Measurements from ENCODE around the gene RTN4RL2.

The RTN4RL2 gene

DNA sequence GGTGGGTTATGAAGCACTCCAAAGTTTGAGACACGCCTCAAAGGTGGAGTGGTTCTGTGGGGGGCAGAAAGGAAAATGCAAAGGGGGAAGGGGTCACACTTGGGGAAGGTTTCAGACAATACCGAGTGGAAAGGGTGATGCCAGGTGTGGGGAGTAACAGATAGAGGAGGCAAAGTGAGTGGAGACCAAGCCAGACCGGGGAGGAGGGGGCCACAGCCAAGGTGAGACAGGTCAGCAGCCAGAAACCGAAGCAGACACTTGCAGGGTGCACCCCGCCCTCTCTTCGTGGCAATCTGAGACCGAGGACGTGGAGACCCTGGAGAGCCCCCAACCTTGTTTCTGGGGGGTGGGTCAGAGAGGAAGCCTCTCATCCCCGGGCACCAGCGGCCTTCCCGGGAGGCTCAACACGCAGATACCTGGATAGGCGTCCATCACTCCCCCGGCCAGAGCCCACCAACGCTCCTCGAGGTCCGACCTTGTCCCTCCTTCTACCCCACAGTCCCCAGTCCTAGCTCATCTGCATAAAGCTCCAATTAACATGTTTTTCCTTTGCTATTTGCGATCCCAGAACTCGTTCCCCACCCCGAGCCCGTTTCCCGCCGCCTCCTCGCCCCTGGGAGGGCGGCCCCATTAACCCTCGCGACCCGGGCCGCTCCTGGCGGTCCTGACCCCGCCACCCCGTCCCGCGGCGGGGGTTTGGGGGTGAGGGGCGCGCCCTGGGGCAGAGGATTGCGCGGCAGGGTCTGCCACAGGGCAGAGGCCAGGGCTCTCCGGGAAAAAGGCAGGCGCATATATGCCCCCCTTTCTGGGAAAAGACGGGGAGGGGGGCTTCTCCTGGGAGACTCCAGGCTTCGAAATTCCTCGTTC is 21.8 kb downstream of the RTN4RL2 start:
- peak in 2 of 3 experiments; percentile 33 to 46 for DNase-seq

DNA sequence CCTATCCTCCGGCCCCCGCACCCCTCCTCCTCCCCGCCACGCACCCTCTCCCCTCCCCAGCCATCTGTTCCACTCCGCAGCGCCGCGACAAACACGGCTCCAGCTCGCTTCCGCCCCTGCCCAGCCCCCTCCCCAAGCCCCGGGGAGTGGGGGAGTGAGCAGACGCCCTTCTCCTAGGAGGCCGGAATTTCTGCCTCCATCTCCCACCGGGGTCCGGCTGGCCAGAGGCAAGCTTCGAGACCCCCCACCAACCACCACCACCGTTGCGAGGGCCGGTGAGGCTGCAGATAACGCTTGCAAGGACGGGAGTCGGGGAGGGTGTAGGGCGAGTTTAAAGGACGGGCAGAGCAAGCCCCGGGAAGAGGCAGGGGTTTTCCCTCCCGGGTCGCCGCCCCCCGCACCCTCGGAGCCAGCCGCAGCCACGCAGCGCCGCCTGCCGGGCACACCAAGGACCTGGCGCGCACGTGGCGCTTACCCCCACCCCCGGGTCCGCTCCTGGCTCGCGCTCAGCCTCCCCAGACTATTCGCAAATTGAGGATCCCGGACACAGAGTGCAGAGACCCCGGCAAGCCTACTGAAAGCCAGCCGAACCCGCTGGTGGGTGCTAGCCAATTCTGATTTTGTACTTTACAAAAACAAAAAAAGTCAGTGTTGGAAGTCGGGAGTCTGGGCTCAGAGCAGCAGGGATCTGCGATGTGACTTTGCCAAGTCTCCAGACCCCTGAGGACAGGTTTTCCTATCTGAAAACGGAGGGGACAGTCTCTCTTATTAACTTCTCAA is 22.6 kb downstream of the RTN4RL2 start:
- DNase-seq: peak in 2 of 3 experiments; percentile 76 to 77

GRCh38 chr11:57483562-57483918 is 23.2 kb downstream of the RTN4RL2 start:
- no peak for DNase-seq

DNA sequence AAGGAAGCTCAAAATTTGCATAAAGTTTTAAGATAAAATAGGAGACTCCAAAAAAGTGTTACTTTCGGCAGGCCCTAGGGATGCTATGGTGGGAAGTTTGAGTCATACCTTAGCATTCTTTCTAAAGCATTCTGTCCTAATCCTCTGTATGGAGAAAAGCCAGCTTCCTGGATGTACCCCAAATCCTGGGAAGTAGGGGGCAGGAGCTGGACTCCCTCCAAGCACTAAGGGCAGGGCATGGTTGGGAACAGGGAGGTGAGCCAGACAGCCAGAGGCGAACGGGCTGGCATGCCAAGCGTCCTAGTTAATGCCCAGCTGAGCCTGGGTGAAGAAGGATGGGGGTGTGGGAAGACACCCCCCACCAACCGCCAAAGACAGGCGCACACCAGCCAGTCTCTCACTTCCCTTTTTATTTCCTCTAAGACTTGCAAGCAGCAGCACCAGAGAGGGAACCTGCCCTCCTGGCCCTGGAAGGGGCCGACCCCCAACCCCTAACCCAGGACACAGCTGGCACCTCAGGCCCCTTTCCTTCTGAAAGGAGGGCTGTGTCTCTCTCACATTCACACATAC is 23.9 kb downstream of the RTN4RL2 start:
- no peak for DNase-seq

GRCh38 chr11:57485217-57485990 is 25.1 kb downstream of the RTN4RL2 start:
- DNase-seq: no peak

DNA sequence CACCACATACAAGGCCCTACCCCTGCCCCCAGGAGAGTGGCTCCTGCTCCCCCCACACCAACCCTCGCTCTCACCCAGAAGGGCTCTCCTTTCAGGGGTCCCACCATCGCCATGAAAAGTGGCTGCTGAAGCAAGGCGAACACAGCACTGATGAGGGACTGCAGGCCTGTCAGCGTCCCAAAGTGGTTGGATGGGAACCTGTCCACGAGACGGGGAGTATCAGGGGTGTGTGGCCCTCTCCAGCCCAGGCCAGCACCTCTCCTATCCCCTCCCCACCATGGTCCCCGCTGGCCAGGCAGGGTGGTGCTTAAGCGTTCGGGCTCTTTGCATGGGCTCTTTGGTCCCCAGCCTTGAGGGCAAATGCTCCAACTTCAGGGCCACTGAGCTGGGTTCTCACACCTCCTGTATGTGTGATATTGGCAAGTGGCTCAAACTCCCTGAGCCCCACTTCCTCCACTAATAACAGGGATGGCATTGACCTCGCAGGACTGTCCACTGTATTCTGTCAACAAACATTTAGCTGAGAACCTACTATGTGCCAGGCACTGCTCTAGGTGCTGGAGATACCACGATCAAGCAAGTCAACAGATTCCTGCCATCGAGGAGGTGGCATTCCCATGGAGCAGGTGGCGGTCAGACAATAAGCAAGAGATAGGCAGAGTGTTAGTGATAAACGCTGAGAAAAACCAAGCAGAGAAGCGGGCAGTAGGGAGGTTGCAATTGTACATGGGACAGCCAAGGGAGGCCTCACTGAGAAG is 26.9 kb downstream of the RTN4RL2 start:
- DNase-seq: no peak

DNA sequence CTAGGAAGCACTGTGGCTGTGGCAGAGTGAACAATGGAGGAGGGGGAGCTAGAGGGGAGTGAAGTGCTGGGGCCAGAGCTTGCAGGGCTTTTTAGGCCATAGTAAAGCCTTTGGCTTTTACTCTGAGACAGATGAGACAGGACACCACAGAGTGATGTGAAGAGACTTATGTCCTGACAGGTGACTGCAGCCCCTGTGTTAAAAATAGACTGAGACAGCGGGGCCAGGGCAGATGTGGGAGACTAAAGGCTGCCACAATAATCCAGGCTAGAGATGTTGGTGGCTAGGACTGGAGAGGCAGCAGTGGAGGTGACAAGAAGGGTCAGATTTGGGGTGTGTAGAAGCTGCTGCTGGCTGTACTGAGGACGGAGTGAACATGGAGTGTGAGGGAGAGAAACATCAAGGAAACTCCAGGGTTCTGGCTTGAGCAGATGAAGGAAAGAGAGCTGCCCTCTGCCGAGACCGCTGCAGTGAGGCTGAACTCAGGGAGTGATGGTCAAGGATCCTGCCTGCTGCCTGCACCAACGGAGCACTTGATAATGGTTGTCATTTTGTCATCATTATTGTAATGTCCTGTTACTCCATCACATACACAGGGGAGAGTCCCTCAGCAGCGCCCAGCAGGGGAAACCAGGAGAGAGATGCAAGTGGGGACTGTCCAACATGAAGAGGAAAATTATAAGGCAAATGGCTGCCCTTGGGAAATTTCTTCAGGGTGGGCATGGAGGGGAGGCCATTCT is 27.8 kb downstream of the RTN4RL2 start:
- no peak for DNase-seq

GRCh38 chr11:57490456-57491248 is 30.3 kb downstream of the RTN4RL2 start:
- no peak for DNase-seq

DNA sequence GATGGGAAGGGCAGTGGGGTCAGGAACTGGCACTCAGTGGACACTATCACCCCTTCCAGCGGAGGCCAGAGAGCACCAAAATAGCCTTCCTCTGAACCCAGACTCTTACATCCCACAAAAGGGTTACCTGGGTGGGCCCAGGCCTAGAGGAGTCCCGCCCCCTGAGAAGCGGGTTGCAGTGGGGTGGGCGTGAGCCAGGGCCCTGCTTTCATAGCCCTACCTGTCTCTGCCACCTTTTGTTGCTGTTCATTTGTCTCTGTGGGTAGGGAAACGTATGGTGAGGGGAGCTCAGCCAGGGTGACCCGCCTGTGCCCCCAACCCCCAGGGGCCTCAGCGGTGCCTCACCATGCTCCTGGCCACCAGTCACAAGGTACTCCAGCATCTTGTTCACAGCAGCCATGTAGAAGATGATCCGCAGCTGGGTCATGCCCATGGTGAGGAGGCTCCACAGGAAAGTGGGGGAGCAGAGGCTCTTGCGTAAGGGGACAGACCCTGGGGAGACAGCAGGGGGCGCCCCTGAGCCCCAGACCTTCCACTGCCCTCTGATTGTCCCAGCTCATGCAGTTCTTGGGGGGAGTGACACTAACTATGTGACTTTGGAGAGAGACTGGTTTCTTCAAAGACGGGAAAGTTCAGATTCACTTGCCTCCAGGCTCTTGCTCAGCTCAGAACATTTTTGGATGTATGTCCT is 31.2 kb downstream of the RTN4RL2 start:
- DNase-seq: peak in 2 of 3 experiments; percentile 9 to 32

GRCh38 chr11:57493507-57494503 is 33.5 kb downstream of the RTN4RL2 start:
- DNase-seq: peak; percentile 36 to 69 (median 59)

DNA sequence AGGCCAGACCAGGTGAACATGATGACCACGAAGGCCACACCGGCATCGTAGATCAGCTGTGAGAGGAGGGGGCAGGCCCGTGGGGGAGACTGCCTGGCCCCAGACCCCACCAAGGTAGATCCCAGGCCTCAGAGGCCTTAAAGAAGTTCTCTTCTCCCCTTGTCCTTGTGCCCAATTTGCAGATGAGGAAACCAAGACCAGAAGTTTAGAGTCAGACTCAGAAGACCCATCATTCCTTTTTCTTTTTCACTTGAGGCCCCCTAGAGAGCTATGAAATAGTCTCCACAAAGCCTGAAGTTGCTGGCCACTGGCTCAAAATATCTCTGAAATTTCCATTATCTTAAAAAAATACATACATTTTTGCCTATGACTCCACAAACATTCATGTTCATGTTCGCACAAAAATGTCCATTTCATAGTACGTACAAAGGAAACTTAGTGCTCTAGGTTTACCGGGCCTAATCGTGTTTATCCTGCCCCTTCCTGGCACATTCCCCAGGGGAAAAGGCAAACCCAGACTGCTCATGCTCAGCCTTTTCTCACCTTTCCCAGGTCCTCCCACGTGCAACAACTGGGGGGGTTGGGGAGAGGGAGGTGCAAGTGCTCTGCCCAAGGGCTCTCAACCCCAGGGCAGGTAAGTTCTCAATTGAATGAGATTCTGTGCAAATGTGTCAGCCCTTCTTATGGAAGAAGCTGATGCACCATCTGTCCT is 35.9 kb downstream of the RTN4RL2 start:
- no peak for DNase-seq

DNA sequence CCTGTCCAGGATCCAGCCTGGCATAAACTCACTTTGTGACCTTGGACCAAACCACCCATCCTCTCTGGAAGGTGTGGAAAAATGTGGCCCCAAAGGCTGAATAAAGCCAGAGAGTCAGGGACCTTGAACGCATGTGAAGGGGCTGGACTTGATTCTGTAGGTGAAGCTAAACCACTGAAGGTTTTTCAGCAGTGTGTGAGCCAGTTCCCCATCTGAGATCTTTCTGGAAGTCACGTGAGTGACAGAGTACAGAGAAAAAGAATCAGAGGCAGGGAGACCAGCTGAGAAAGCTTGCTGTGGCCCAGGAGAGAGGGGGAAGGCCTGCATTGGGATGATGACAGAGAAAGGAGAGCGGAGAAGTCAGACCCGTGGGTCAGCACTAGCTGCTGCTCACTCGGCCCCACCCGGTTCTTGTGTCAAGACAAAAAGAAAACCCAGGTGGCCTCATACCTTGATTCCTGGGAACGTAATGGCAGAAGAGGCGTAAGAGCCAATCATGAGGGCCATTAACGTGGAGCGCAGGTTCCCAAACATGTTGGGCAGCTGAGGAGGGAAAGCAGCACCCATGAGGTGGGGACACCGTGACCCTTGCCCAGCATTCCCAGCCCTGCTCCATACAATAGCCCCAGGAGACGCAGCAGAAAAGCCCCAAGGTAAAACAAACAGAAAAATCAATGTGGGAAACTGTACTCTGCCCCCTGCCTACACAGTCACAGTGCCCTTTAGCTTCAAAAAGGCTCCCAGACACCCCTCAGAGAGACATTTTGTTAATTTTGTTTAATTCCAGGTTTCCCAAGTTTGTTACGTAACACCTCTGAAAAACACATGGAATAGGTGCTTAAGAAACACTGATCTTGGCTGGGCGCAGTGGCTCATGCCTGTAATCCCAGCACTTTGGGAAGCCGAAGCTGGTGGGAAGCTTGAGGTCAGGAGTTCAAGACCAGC is 37.2 kb downstream of the RTN4RL2 start:
- no peak for DNase-seq

DNA sequence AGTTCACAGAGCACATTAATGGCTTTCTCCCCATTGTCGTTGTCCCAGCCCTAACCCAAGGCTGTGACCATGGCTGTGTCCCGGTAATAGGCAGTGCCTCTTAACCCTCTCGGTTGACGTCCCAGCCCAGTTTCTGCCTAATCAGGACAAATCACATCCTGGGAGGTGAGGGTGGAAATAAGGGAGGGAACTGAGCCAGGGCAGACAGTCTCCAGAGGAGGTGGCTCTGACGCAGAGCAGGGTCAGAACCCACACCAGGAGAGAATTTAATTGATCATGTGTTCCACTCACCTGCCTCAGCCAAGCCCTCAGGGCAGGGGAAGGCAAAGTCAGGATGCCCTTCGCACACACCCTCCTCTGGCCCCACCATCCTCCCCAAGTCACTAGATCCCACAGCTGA is 38.2 kb downstream of the RTN4RL2 start:
- DNase-seq: no peak

GRCh38 chr11:57499413-57499982 is 39.2 kb downstream of the RTN4RL2 start:
- DNase-seq: peak; percentile 59 to 86 (median 73)

DNA sequence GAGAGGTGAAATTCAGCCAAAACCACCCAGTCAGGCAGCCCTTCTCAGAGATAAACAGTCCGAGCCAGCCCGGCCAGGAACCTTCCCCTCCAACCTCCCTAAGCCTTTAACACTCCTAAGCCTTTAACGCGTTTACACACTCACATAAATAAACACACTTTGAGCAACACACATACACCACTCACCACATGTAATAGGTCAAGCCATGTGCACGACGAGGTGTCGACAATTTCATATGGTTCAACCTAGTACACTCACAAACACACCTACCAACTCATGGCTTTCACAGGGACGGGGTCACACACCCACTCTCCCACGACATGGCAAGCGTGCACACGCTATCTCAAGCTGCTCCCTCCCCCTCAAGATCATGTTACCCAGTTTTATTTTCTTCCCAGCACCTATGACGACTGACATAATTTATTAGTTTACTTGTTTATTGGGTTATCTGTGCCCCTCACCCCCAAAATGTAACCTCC is 39.7 kb downstream of the RTN4RL2 start:
- peak in 1 of 3 experiments; percentile 51 for DNase-seq

- peak in 2 of 3 experiments; percentile 23 to 28 for DNase-seq
Measured at GRCh38 chr11:57500515-57500914, 40.2 kb downstream of the RTN4RL2 start.

All from NCI-H1417 (cell line).